Peyer's patch (tissue), 4 donors: Measurements from ENCODE around the gene POU2F3. TPM values are rescaled to one million over a fixed set of nuclear protein-coding genes. Genes with fewer than 3 reads are reported as not detected.

Experiments used
- DNase-seq, 3 donors: peaks; one replicate each; pipeline ENCODE4 v3.0.0-alpha.2; 2017 to 2019
- H3K27ac ChIP-seq, 4 donors: fragments of 200-600 bp; sonication (generic); one replicate each; pipeline ENCODE4 v1.5.1; 2016 to 2019
- H3K27me3 ChIP-seq, 2 donors: fragments of 200-600 bp; sonication (generic); one replicate each; pipeline ENCODE4 v1.5.1; 2019
- H3K36me3 ChIP-seq, 3 donors: fragments of 200-600 bp; sonication (generic); one replicate each; pipeline ENCODE4 v1.5.1; 2016 to 2019
- H3K4me1 ChIP-seq, 4 donors: fragments of 200-600 bp; sonication (generic); one replicate each; pipeline ENCODE4 v1.5.1; 2016 to 2019
- H3K4me3 ChIP-seq, 4 donors: fragments of 200-600 bp; sonication (generic); 1 replicate in 3 of 4; 2 replicates in 1 of 4; pipeline ENCODE4 v1.5.1; 2016 to 2019; ENCODE audit warnings: mild to moderate bottlenecking in 1 of 4
- H3K9me3 ChIP-seq, 4 donors: fragments of 200-600 bp; sonication (generic); one replicate each; pipeline ENCODE4 v1.5.1; 2016 to 2019; ENCODE audit warnings: mild to moderate bottlenecking in 1 of 4
- CTCF ChIP-seq, 6 experiments: fragments of 450-650 bp in 4 of 6; fragments of 200-600 bp in 2 of 6; sonication (generic) in 1 of 6; IDR thresholded peaks; one replicate each; pipeline ENCODE4 v1.5.1; 2017 to 2019; ENCODE audit warnings: antibody characterized with exemption in 6 of 6, mild to moderate bottlenecking in 3 of 6, moderate library complexity in 1 of 6
- POLR2A ChIP-seq, 2 donors: fragments of 450-650 bp; IDR thresholded peaks; one replicate each; pipeline ENCODE4 v1.5.1; 2017; ENCODE audit warnings: antibody characterized with exemption in 2 of 2, mild to moderate bottlenecking in 2 of 2, moderate library complexity in 2 of 2
- total RNA-seq, 4 donors: library from RNA; depleted of rRNA; stranded (reverse); fragments of >200 nt; gene quantifications; one replicate each; pipeline ENCODE4 v1.1.0, GENCODE V29; 2016

POU2F3 gene
- total RNA-seq, 4 donors from 2014 or later, result 2.2 to 3.3 (median 2.8) TPM; not detected in 1

- TF ChIP-seq CTCF (IDR thresholded peaks at IDR 0.05) (no peak), POLR2A (IDR thresholded peaks at IDR 0.05) (no peak)
Observed at GRCh38 chr11:120331301-120331996, 91.5 kb downstream of the POU2F3 start.

GRCh38 chr11:120332822-120333716, 93.1 kb downstream of the POU2F3 start:
- Histone ChIP-seq H3K27ac (no peak overlapping the region), H3K9me3 (no peaks in the 10 kb centered on the region), H3K36me3 (no peaks in the 10 kb centered on the region), H3K4me1 (peaks cover 0 to 7% (median 3%) of the 10 kb centered on the region in 4 donors), H3K27me3 (no peaks in the 10 kb centered on the region), H3K4me3 (no peak overlapping the region)
- DNase-seq, result no peak
- TF ChIP-seq POLR2A (IDR thresholded peaks at IDR 0.05) (no peak), CTCF (IDR thresholded peaks at IDR 0.05) (no peak)

More at GRCh38 chr11:120331301-120331996, 91.5 kb downstream of the POU2F3 start:
- no peak for DNase-seq
- peak overlapping the region in 1 of 4 donors; percentile 9 for H3K27ac ChIP-seq
- no peak overlapping the region for H3K4me3 ChIP-seq
- no peaks in the 10 kb centered on the region for H3K36me3 ChIP-seq
- H3K4me1 ChIP-seq, result peaks cover 0 to 20% (median 3%) of the 10 kb centered on the region in 4 donors
- H3K9me3 ChIP-seq, result no peaks in the 10 kb centered on the region
- H3K27me3 ChIP-seq, result no peaks in the 10 kb centered on the region

- TF ChIP-seq POLR2A (IDR thresholded peaks at IDR 0.05), result no peak
- no peak for TF ChIP-seq CTCF (IDR thresholded peaks at IDR 0.05)
- H3K4me1 ChIP-seq, result peaks cover 0 to 11% (median 3%) of the 10 kb centered on the region in 4 donors
Observed at GRCh38 chr11:120333801-120334200, 93.9 kb downstream of the POU2F3 start.

GRCh38 chr11:120334332-120334731, 94.4 kb downstream of the POU2F3 start:
- H3K27ac ChIP-seq, result no peak overlapping the region
- no peaks in the 10 kb centered on the region for H3K9me3 ChIP-seq
- no peak for TF ChIP-seq CTCF (IDR thresholded peaks at IDR 0.05)
- no peak for TF ChIP-seq POLR2A (IDR thresholded peaks at IDR 0.05)
- H3K36me3 ChIP-seq, result no peaks in the 10 kb centered on the region
- no peaks in the 10 kb centered on the region for H3K27me3 ChIP-seq
- no peak overlapping the region for H3K4me3 ChIP-seq
- H3K4me1 ChIP-seq, result peaks cover 0 to 16% (median 3%) of the 10 kb centered on the region in 4 donors
- DNase-seq, result no peak

More at GRCh38 chr11:120333801-120334200, 93.9 kb downstream of the POU2F3 start:
- no peaks in the 10 kb centered on the region for H3K9me3 ChIP-seq
- no peaks in the 10 kb centered on the region for H3K27me3 ChIP-seq
- DNase-seq, result no peak
- no peaks in the 10 kb centered on the region for H3K36me3 ChIP-seq
- H3K27ac ChIP-seq, result no peak overlapping the region
- H3K4me3 ChIP-seq, result no peak overlapping the region

GRCh38 chr11:120334894-120335462, 95.0 kb downstream of the POU2F3 start:
- peak overlapping the region; percentile 74 to 96 (median 92) for H3K4me3 ChIP-seq
- H3K4me1 ChIP-seq, result peaks cover 0 to 23% (median 3%) of the 10 kb centered on the region in 4 donors
- H3K27ac ChIP-seq, result peak overlapping the region; percentile 85 to 97 (median 92)
- no peaks in the 10 kb centered on the region for H3K9me3 ChIP-seq
- H3K36me3 ChIP-seq, result no peaks in the 10 kb centered on the region
- H3K27me3 ChIP-seq, result no peaks in the 10 kb centered on the region
- DNase-seq, result peak in 2 of 3 donors; percentile 69 to 89
- TF ChIP-seq CTCF (IDR thresholded peaks at IDR 0.05), result peak; percentile 51 to 79 (median 74)
- no peak for TF ChIP-seq POLR2A (IDR thresholded peaks at IDR 0.05)
